Calu3 (cell line): ENCODE results near the gene HOXB13. TPM values are rescaled to one million over a fixed set of nuclear protein-coding genes. Genes with fewer than 3 reads are reported as not detected.

Source experiments
- BruUV-seq: library from RNA; stranded (reverse); fragments of 400-500 nt; replicated peaks from 2 replicates; lab custom pipeline; 2021; lab: Mats Ljungman, UMichigan
- CTCF ChIA-PET: fragments of 300-600 bp; sonication (Branson Sonifier 250); formaldehyde crosslinking; loops from one replicate; lab custom pipeline; 2022; ENCODE audit warnings: antibody characterized with exemption; lab: Charles Lee
- DNase-seq: peaks from one replicate; pipeline ENCODE4 v3.0.0; 2022
- H3K27ac Mint-ChIP-seq: one replicate; pipeline ENCODE4 v1.8.0; 2022; ENCODE audit warnings: mixed read lengths; ENCODE audit not compliant: unreplicated experiment
- H3K27me3 Mint-ChIP-seq: one replicate; pipeline ENCODE4 v1.8.0; 2022; ENCODE audit warnings: mixed read lengths; ENCODE audit not compliant: unreplicated experiment
- H3K36me3 Mint-ChIP-seq: one replicate; pipeline ENCODE4 v1.8.0; 2022; ENCODE audit warnings: mild to moderate bottlenecking, moderate library complexity, mixed read lengths; ENCODE audit not compliant: insufficient read depth, unreplicated experiment
- H3K4me1 Mint-ChIP-seq: one replicate; pipeline ENCODE4 v1.8.0; 2022; ENCODE audit warnings: mild to moderate bottlenecking, low read depth, mixed read lengths; ENCODE audit not compliant: unreplicated experiment
- H3K4me3 Mint-ChIP-seq: one replicate; pipeline ENCODE4 v1.8.0; 2022; ENCODE audit warnings: mild to moderate bottlenecking, low read depth, moderate library complexity, mixed read lengths; ENCODE audit not compliant: unreplicated experiment
- H3K9me3 Mint-ChIP-seq: one replicate; pipeline ENCODE4 v1.8.0; 2022; ENCODE audit warnings: low read depth, mixed read lengths; ENCODE audit not compliant: unreplicated experiment
- CTCF ChIP-seq: fragments of 200-600 bp; IDR thresholded peaks from one replicate; pipeline ENCODE4 v1.8.0; 2022; ENCODE audit warnings: antibody characterized with exemption; ENCODE audit not compliant: unreplicated experiment
- intact Hi-C: fragments of 100-400 bp; cut with micrococcal nuclease; formaldehyde crosslinking; loops from one replicate; pipeline ENCODE4 v1.10.0; 2022; ENCODE audit not compliant: unreplicated experiment
- total RNA-seq: library from RNA; stranded (reverse); gene quantifications from 2 replicates; pipeline ENCODE4 v1.2.3, GENCODE V29; 2022

HOXB13 gene
- total RNA-seq, 1 experiment from 2014 or later, result 1.1 TPM

GRCh38 chr17:48759288-48759687 lies 30.7 kb upstream of the HOXB13 start:
- Mint-ChIP-seq H3K4me3 (no peak overlapping the region), H3K36me3 (no peaks in the 10 kb centered on the region)
- BruUV-seq, result no TSS peak

GRCh38 chr17:48757524-48757961 lies 29.0 kb upstream of the HOXB13 start:
- no peak overlapping the region for H3K4me3 Mint-ChIP-seq
- H3K36me3 Mint-ChIP-seq, result no peaks in the 10 kb centered on the region
- H3K4me1 Mint-ChIP-seq, result peaks cover 16% of the 10 kb centered on the region
- CTCF ChIA-PET, result no interaction called here
- intact Hi-C loops, result no loop called here
- H3K27ac Mint-ChIP-seq, result no peak overlapping the region
- H3K27me3 Mint-ChIP-seq, result peaks cover 92% of the 10 kb centered on the region
- no peak for DNase-seq
- TF ChIP-seq CTCF, result no peak
- BruUV-seq, result no TSS peak
- H3K9me3 Mint-ChIP-seq, result no peaks in the 10 kb centered on the region

More at GRCh38 chr17:48759288-48759687, 30.7 kb upstream of the HOXB13 start:
- Mint-ChIP-seq H3K9me3 (no peaks in the 10 kb centered on the region), H3K4me1 (no peaks in the 10 kb centered on the region), H3K27me3 (peaks cover 92% of the 10 kb centered on the region), H3K27ac (no peak overlapping the region)
- DNase-seq, result no peak
- CTCF ChIA-PET, result no interaction called here
- no peak for TF ChIP-seq CTCF
- intact Hi-C loops, result no loop called here

GRCh38 chr17:48756830-48757251 lies 28.3 kb upstream of the HOXB13 start:
- H3K36me3 Mint-ChIP-seq, result no peaks in the 10 kb centered on the region
- BruUV-seq, result no TSS peak
- no peak overlapping the region for H3K4me3 Mint-ChIP-seq
- no peak for TF ChIP-seq CTCF
- no peaks in the 10 kb centered on the region for H3K9me3 Mint-ChIP-seq
- no peak overlapping the region for H3K27ac Mint-ChIP-seq
- CTCF ChIA-PET, result no interaction called here
- no peak for DNase-seq
- H3K27me3 Mint-ChIP-seq, result peaks cover 92% of the 10 kb centered on the region
- peaks cover 22% of the 10 kb centered on the region for H3K4me1 Mint-ChIP-seq
- intact Hi-C loops, result no loop called here

GRCh38 chr17:48755356-48755755 lies 26.8 kb upstream of the HOXB13 start:
- intact Hi-C loops, result no loop called here
- peaks cover 92% of the 10 kb centered on the region for H3K27me3 Mint-ChIP-seq
- no peak for TF ChIP-seq CTCF
- no peak overlapping the region for H3K27ac Mint-ChIP-seq
- no peaks in the 10 kb centered on the region for H3K36me3 Mint-ChIP-seq
- BruUV-seq, result no TSS peak
- peaks cover 30% of the 10 kb centered on the region for H3K4me1 Mint-ChIP-seq
- H3K9me3 Mint-ChIP-seq, result no peaks in the 10 kb centered on the region
- DNase-seq, result no peak
- H3K4me3 Mint-ChIP-seq, result no peak overlapping the region
- CTCF ChIA-PET, result no interaction called here
